ENCODE data around the gene OR1L8.
"Not testable (repeated sequence)": the region's sequence is repeated elsewhere in the genome, so short reads cannot be mapped to it uniquely, and the experiment has no call there.

OR1L8 gene, protein sequence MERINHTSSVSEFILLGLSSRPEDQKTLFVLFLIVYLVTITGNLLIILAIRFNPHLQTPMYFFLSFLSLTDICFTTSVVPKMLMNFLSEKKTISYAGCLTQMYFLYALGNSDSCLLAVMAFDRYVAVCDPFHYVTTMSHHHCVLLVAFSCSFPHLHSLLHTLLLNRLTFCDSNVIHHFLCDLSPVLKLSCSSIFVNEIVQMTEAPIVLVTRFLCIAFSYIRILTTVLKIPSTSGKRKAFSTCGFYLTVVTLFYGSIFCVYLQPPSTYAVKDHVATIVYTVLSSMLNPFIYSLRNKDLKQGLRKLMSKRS

DNA sequence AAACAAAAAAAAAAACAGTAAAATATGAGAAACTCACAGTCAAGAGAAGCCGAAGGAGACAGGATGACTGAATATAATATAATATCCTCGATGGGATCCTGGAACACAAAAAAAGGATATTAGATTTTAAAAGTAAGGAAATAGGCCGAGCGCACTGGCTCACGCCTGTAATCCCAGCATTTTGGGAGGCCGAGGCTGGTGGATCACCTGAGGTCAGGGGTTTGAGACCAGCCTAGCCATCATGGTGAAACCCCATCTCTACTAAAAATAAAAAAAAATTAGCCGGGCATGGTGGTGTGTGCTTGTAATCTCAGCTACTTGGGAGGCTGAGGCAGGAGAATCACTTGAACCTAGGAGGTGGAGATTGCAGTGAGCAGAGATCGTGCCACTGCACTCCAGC lies at the start of gene OR1L8:
TSS of gene OR1L8 (minus strand) at position 101 of the 400 bp plus-strand sequence. CDS start 14,907 bp downstream, outside the sequence.
- not testable (repeated sequence) for DNase-seq (ENCODE audit: low read depth)

DNA sequence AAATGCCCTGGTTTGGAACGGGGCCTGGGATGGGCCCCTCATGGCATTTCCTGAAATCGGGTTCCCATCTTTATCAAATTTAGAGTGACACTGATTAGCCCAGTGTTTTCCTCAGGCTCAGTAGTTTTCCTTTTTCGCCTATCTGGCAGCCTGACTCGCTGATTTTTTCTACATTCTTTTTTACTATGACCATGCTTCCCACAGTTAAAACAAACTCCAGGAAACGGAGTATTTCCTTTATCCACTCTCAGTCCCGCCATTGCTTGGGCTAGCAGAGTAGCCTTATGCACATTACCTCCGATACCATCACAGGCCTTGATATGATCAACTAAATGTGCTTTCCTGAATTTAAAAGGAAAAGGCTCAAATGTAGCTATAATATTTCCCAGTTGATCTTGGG lies 36.8 kb upstream of the OR1L8 start:
- DNase-seq (ENCODE audit: low read depth) = no peak

DNA sequence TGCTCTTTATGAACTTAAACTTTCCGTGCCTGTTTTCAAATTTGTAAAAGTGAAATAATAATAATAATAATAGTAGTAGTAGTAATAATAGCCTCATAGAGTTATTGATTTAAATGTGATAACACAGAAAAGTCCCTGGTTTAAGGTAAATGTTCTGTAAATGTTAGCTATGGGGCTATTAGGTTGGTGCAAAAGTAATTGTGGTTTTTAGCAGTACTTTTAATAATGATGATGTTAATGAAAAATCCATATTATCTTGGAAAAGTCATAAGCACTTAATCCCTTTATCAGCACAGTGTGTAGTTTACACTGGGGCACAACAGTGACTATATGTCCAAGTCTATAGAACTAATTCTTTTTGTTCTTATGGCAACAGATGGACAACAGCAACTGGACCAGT lies 31.2 kb upstream of the OR1L8 start, which contains the start of gene OR1Q1:
TSS of gene OR1Q1 (plus strand) at position 377 of the 400 bp plus-strand sequence. CDS start at position 377, 0 bp downstream.
- DNase-seq (ENCODE audit: low read depth) = no peak

DNA sequence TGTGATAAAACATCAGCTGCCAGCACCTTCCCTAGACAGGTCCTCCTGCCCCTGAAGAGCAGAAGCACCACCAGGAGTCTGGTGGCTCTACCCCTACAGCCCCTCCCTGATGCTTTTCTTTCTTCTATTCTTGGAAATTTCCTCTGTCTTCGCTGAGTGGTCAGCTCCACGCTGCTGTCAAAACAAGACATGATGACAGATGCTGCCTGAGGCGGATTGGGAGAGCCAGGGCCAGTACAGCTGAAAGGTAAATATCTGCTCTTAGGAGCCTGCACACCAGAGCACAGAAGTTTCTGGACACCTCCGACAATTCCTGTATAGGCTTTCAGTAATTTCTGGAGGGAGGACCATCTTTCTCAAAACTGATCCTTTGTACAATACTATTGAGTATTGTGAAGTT lies 26.6 kb upstream of the OR1L8 start:
- DNase-seq (ENCODE audit: low read depth) = no peak

DNA sequence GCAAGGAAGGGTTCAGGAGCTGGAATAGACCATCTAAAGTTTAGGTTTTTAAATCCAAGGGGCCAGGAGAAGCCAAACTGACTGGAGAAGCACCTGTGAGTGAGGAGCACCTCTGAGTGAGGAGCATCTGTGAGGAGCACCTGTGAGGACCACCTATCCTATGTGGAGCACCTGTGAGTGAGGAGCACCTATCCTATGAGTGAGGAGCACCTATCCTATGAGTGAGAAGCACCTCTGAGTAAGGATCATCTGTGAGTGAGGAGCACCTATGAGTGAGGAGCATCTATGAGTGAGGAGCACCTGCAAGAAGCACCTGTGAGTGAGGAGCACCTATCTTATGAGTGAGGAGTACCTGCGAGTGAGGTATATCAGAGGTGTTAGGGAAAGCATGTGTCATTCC lies 23.4 kb upstream of the OR1L8 start:
- no peak for DNase-seq (ENCODE audit: low read depth)

DNA sequence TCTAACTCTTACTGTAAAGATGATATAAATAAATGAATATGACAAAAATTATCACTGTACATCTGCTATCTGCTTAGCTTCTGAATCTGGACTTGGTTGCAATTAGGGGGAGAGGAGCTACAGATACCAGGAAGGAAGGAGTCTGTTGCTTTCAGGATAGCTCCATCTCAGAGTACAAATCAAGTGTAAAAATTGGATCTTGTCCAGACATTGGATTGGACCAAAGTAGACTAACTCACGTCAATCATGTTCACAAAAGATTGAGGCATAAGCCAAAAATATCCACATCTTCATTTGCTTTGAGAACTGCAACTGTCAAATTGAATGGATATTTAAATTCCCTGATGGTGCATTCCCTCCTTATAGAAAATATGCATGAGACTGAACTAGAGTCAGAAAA lies 22.5 kb upstream of the OR1L8 start:
- DNase-seq (ENCODE audit: low read depth) = no peak

DNA sequence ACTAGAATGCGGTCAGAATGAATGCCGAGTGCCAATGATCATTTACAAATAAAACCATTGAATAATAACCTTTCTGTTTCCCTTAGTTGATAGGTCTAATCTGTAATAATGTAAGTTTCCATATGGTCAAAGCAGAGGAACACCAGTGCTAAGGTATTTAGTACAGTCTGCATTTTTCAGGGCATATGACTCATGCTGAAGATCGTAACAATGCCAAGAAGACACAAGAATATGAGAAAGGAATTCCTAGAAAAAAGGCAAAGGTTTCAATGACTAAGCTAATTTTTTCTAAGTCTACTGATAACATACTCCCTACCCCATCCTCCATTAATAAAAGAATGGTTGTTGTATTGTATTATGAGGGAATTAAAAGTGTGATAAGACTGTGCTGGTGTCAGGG lies 2.8 kb downstream of the OR1L8 start:
- no peak for DNase-seq (ENCODE audit: low read depth)

DNA sequence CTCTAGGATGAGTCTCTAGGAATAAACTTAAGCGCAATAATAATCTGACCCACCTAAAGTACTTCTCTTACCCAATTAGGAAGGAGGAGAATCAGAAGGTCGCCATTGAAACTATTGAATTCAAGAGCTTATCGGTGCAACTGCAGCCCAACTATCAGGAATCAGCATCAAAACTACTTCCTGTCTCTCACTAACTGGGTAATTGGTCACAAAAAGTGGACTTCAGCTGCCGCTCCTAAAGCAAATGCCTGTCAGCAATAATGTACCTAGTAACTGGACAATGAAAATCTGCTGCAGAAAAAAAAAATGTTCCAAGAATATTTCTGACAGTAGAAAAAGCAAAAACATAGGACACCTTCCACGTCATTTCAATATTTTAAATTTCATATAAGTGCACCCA lies 3.3 kb downstream of the OR1L8 start:
- DNase-seq (ENCODE audit: low read depth) = no peak

DNA sequence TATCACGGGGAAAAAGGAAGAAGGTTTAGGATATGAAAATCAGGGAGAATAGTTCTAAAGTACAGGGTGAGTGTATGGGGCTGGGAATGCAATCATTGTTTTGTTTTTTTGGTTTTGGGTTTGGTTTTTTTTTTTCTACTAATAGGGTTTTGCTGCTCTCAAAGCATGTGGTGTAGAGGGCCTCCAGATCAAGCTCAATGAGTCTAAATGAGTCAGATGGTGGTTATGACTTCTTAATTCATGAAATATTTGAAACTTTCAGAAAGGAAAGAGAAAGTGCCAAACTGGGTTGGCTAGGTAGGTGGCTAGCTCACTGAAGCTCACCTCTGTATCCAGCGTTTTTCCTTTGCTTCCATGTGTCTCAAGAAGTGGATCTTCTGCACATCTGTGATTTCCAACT lies 10.7 kb downstream of the OR1L8 start:
- no peak for DNase-seq (ENCODE audit: low read depth)

DNA sequence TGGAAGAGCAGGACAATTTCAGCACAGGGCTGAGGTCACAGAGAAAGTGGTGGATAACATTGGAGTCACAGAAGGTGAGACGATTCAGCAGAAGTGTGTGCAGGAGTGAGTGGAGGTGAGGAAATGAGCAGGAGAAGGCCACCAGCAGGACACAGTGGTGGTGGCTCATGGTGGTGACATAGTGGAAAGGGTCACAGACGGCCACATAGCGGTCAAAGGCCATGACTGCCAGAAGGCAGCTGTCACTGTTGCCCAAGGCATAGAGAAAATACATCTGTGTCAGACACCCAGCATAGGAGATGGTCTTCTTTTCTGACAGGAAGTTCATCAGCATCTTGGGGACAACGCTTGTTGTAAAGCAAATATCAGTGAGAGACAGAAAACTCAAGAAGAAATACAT lies 15.3 kb downstream of the OR1L8 start:
- no peak for DNase-seq (ENCODE audit: low read depth)

DNA sequence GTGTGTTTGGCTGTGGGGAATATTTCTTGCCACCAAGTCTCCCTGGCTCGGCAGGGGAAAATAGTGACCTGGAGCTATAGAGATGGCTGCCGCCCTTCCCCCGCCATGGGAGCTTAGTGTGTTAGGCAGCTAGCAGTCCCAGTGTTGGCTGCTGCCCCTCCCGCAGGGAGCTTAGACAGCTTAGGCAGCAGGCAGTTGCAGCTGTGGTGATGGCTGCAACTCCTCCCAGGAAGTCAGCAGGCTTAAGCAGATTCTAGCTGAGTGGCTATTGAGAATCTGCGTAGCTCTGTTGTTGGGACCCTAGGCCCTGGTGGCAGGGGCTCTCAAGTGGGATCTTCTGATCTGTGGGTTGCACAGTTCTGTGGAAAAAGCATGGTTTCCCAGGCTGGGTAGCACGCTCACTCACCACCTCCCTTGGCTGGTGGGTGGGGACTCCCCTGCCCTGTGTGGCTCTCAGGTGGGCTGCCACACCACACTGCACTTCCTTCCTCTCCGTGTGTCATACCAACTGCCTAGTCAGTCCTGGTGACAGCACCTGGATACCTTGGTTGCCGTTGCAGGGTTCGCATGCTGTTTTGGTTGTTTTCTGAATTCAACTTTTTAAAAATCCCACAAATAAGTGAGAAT lies 20.9 kb downstream of the OR1L8 start:
- DNase-seq (ENCODE audit: low read depth) = peak; percentile 9

DNA sequence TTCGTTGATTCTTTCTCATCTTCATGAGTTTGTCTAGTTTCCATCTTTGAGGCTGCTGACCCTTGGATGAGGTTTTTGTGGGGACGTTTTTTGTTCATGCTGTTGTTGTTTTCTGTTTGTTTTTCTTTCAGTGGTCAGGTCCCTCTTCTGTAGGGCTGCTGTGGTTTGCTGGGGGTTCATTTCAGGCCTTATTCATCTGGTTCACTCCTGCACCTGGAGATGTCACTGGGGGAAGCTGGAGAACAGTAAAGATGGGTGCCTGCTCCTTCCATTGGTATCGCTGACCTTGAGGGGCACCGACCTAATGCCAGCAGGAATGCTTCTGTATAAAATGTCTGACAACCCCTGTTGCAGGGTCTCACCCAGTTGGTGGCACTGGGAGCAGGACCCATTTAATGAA lies 21.7 kb downstream of the OR1L8 start:
- DNase-seq (ENCODE audit: low read depth) = no peak

DNA sequence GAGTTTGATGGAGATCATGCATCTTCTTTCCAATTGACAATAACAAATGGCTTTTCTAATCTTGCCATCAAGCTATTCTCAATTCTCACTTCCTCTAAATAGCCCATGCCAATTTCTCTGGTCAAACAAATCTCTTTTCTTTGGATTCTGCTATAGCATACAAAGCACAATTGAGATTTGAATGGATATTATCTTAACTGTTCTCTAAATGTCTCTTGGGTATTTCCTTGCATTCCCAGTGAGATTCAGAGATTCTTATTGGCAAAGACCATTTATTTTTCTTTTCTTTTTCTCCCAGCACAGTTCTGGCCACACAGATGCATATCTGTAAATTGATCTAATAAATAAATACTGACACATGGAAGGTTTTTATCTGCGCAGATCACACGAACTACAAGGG lies 30.4 kb downstream of the OR1L8 start, which contains the start of gene OR1N2:
TSS of gene OR1N2 (plus strand) at position 301 of the 400 bp plus-strand sequence. CDS start 100 bp downstream, outside the sequence.
- DNase-seq (ENCODE audit: low read depth) = no peak

DNA sequence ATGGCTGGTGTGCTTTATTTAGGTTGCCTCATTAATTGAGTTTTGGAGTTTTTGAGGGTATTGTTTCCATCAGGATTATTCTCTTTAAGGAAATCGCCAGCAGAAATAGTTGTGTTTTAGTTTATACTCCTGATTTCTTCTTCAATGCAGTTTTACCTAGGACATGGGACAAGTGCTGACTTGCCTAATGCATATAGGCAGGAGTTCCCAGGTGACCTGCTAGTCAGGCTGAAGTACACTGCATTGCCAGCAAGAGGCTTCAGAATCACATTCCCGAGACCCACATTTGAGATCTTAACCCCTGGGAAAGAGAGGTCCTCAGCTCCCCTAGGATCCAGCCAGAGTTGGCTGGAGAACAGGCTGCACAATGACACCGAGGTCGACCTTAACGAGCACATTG lies 31.8 kb downstream of the OR1L8 start:
- DNase-seq (ENCODE audit: low read depth) = no peak

DNA sequence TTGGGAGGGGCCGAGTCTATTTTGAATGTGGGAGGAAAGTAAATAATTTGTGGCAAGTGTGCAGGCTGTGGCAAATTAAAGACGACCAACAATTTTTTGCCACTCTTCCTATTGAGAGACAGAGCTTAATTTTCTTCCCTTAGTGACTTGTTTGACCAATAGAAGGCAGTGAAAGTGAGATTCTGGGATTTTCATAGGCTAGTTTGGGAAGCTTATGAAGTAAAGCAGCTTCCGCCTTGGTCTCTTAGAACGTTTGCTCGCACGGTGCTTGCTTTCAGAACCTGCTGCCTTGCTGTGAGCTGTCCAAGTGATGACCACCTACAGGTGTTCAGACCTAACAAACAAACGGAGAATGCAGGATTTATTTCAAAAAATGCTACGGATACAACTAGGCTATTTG lies 37.0 kb downstream of the OR1L8 start:
- no peak for DNase-seq (ENCODE audit: low read depth)

DNA sequence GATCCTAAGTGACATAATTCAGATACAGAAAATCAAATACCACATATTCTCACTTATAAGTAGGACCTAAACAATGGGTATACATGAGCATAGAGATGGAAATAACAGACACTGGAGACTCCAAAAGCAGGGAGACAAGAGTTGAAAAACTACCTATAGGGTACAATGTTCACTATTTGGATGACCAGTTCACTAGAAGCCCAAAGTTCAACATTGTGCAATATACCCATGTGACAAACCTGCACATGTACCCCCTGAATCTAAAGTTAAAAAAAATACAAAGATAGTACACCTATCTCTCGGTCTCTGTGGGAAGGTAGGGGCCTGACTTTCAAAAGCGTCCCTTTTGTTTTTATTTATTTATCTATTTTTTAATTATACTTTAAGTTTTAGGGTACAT lies 44.4 kb downstream of the OR1L8 start:
- no peak for DNase-seq (ENCODE audit: low read depth)

DNA sequence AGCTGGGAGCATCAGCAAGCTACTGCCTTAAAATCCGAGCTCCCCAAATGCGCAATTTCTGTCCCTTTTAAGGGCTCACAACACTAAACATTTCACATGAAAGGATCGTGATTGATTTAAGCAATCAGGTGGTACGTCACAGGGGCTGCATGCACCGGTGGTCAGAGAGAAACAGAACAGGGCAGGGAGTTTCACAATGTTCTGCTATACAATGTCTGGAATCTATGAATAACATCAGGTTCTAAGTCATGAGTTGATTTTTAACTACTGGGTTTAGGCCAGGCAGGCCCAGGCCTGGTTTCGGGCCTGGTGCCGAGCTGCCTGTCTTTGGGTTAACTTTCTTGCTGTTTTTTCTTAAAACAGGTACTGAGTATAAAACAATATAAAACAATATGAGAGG lies 46.1 kb downstream of the OR1L8 start:
- DNase-seq (ENCODE audit: low read depth) = not testable (repeated sequence)

DNA sequence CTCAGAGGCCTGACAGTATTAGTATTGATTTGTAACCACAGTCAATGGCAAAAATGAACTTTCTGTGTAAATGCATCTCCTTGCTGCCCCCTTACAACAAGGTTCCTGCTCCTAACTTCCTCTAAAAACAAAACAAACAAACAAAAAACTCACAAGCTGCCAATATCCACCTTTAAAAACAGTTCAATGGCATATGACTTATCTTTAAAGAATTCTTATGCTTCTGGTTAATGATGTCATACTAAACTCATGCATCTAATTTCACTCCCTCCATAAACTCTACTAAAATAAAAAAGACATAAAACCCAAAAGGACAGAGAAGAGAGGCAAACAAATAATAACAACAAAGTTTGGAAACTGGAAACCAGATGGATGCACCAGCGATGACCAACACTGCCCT lies 47.0 kb downstream of the OR1L8 start:
- no peak for DNase-seq (ENCODE audit: low read depth)

DNA sequence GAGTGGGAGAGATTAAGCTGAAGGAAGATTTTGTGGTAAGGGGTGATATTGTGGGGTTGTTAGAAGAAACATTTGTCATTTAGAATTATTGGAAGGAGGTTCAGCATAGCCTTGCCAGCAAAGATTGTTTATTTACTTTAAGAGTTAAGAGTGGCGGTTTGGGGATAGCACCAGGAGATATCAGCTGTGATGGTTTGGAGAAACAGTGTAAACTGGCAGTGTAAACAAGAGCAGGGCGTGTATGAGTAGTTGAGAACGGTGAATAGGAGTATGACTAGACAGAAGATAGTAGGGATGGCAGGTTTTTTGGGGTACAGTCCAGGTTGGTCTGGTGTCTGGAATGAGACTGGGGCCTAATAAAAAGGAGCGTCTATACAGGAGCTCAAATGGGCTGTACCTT lies 52.0 kb downstream of the OR1L8 start:
- DNase-seq (ENCODE audit: low read depth) = not testable (repeated sequence)

DNA sequence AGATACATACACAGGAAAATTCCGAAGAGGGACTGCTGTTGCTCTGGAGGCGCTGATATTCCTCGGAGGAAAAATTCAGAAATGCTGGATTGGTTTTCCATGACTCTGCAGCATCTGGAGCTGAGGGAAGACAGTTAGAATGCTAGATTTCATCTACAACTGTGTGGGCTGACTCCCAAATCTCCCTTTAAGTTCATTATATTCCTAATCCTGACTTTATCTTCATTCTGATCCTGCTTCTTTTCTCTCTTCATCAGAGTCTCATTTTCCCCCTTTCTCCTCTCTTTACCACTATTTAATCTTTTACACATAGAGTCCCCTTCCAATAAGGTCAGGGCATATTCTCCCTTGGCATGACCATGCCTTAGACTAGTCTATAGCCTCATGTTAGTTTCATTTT lies 56.0 kb downstream of the OR1L8 start, which contains the start of gene OR1N1:
TSS of gene OR1N1 (minus strand) at position 101 of the 400 bp plus-strand sequence. CDS start at position 101, 0 bp downstream.
- no peak for DNase-seq (ENCODE audit: low read depth)

DNA sequence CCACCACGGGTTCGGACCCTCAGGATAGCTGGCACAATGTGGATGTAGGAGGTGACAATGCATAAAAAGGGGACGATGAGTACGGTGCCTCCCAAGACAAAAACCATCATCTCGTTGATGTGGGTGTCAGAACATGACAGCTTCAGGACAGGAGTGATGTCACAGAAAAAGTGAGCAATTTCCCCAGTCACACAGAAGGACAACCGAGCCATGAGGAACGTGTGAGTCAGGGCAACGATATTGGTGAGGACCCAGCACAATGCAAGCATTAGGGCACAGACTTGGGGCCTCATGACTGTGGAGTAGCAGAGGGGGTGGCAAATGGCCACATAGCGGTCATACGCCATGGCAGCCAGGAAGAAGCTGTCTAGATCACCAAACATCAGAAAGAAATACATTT lies 56.6 kb downstream of the OR1L8 start:
- peak; percentile 4 for DNase-seq (ENCODE audit: low read depth)

DNA sequence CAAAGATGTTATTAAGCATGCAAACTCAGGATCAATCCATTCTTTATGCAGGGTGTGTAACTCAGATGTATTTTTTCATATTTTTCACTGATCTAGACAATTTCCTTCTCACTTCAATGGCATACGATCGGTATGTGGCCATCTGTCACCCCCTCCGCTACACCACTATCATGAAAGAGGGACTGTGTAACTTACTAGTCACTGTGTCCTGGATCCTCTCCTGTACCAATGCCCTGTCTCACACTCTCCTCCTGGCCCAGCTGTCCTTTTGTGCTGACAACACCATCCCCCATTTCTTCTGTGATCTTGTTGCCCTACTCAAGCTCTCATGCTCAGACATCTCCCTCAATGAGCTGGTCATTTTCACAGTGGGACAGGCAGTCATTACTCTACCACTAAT lies 63.8 kb downstream of the OR1L8 start:
- no peak for DNase-seq (ENCODE audit: low read depth)

DNA sequence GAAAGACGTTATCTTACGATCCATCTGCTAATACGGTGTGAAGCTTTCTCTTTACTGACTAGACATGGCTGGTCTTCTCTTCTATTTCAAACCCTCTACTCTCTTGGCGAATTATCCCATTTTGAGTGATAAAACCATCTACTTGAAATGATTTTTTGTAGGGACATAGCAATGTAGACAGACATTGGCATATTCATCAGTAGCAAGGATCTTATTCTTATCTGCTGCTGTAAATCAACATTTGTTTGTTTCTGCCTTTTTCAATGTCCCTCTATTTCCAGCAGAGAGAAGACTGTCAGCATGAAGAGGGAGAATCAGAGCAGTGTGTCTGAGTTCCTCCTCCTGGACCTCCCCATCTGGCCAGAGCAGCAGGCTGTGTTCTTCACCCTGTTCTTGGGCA lies 64.3 kb downstream of the OR1L8 start, which contains the start of gene OR1J4:
TSS of gene OR1J4 (plus strand) at position 301 of the 400 bp plus-strand sequence. CDS start at position 301, 0 bp downstream.
- no peak for DNase-seq (ENCODE audit: low read depth)
